Measurements from ENCODE around the gene BPNT1. TPM values are rescaled to one million over a fixed set of nuclear protein-coding genes. Genes with fewer than 3 reads are reported as not detected.
"Not testable (repeated sequence)": the region's sequence is repeated elsewhere in the genome, so short reads cannot be mapped to it uniquely, and the experiment has no call there.

BPNT1 gene
- total RNA-seq, 1 donor from 2014 or later = 17.5 TPM

GRCh38 chr1:220119043-220119512, 29.5 kb upstream of the BPNT1 start:
- no peaks in the 10 kb centered on the region for H3K27me3 Mint-ChIP-seq (ENCODE audit: unreplicated experiment)
- no peaks in the 10 kb centered on the region for H3K9me3 Mint-ChIP-seq (ENCODE audit: unreplicated experiment)
- peaks cover 6% of the 10 kb centered on the region for H3K36me3 Mint-ChIP-seq (ENCODE audit: low read depth, unreplicated experiment)
- no peak overlapping the region for H3K27ac Mint-ChIP-seq (ENCODE audit: unreplicated experiment)
- DNase-seq (ENCODE audit: low spot score) = no peak
- H3K4me3 Mint-ChIP-seq (ENCODE audit: unreplicated experiment) = no peak overlapping the region
- H3K4me1 Mint-ChIP-seq (ENCODE audit: unreplicated experiment) = no peaks in the 10 kb centered on the region
- no peak for TF ChIP-seq CTCF (IDR thresholded peaks at IDR 0.05; ENCODE audit: unreplicated experiment)

GRCh38 chr1:220113136-220113695, 23.6 kb upstream of the BPNT1 start:
- Mint-ChIP-seq H3K9me3 (ENCODE audit: unreplicated experiment) (no peaks in the 10 kb centered on the region), H3K36me3 (ENCODE audit: low read depth, unreplicated experiment) (peaks cover 15% of the 10 kb centered on the region), H3K4me1 (ENCODE audit: unreplicated experiment) (no peaks in the 10 kb centered on the region), H3K4me3 (ENCODE audit: unreplicated experiment) (no peak overlapping the region), H3K27ac (ENCODE audit: unreplicated experiment) (no peak overlapping the region), H3K27me3 (ENCODE audit: unreplicated experiment) (no peaks in the 10 kb centered on the region)
- DNase-seq (ENCODE audit: low spot score) = no peak
- TF ChIP-seq CTCF (IDR thresholded peaks at IDR 0.05; ENCODE audit: unreplicated experiment) = peak; percentile 72

GRCh38 chr1:220112600-220112999, 23.0 kb upstream of the BPNT1 start:
- H3K9me3 Mint-ChIP-seq (ENCODE audit: unreplicated experiment); H3K27me3 Mint-ChIP-seq (ENCODE audit: unreplicated experiment); H3K4me3 Mint-ChIP-seq (ENCODE audit: unreplicated experiment); DNase-seq (ENCODE audit: low spot score); H3K27ac Mint-ChIP-seq (ENCODE audit: unreplicated experiment); H3K4me1 Mint-ChIP-seq (ENCODE audit: unreplicated experiment): not testable (repeated sequence)
- H3K36me3 Mint-ChIP-seq (ENCODE audit: low read depth, unreplicated experiment) = peaks cover 15% of the 10 kb centered on the region

- not testable (repeated sequence) for H3K9me3 Mint-ChIP-seq (ENCODE audit: unreplicated experiment); H3K4me3 Mint-ChIP-seq (ENCODE audit: unreplicated experiment); H3K4me1 Mint-ChIP-seq (ENCODE audit: unreplicated experiment); H3K27ac Mint-ChIP-seq (ENCODE audit: unreplicated experiment); DNase-seq (ENCODE audit: low spot score); H3K27me3 Mint-ChIP-seq (ENCODE audit: unreplicated experiment)
- peaks cover 13% of the 10 kb centered on the region for H3K36me3 Mint-ChIP-seq (ENCODE audit: low read depth, unreplicated experiment)
Observed at GRCh38 chr1:220110473-220110872, 20.9 kb upstream of the BPNT1 start.

DNA sequence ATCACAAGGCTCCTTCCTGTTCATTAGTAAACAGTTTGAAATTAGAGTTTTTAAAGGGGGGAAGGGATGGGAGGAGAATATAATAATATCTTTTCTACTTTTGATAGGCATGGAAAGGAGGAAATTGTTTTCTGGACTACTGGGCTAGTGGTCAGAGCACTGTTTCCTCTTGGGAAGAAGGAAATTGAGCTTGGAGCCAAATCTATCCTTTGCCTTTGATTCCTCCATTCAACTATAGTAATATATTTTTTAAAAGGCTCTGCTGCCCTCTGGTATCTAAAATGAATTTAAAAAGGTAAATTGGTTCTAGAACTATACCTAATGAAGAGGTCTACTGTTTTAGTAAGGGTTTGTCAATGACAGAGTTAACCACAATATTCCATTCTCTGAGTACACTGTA, 10.2 kb upstream of the BPNT1 start:
- Mint-ChIP-seq H3K4me1 (ENCODE audit: unreplicated experiment) (peaks cover 4% of the 10 kb centered on the region), H3K9me3 (ENCODE audit: unreplicated experiment) (no peaks in the 10 kb centered on the region), H3K27me3 (ENCODE audit: unreplicated experiment) (peaks cover 2% of the 10 kb centered on the region), H3K27ac (ENCODE audit: unreplicated experiment) (peak overlapping the region; percentile 27), H3K36me3 (ENCODE audit: low read depth, unreplicated experiment) (peaks cover 12% of the 10 kb centered on the region), H3K4me3 (ENCODE audit: unreplicated experiment) (no peak overlapping the region)
- no peak for DNase-seq (ENCODE audit: low spot score)
- TF ChIP-seq CTCF (IDR thresholded peaks at IDR 0.05; ENCODE audit: unreplicated experiment) = no peak

DNA sequence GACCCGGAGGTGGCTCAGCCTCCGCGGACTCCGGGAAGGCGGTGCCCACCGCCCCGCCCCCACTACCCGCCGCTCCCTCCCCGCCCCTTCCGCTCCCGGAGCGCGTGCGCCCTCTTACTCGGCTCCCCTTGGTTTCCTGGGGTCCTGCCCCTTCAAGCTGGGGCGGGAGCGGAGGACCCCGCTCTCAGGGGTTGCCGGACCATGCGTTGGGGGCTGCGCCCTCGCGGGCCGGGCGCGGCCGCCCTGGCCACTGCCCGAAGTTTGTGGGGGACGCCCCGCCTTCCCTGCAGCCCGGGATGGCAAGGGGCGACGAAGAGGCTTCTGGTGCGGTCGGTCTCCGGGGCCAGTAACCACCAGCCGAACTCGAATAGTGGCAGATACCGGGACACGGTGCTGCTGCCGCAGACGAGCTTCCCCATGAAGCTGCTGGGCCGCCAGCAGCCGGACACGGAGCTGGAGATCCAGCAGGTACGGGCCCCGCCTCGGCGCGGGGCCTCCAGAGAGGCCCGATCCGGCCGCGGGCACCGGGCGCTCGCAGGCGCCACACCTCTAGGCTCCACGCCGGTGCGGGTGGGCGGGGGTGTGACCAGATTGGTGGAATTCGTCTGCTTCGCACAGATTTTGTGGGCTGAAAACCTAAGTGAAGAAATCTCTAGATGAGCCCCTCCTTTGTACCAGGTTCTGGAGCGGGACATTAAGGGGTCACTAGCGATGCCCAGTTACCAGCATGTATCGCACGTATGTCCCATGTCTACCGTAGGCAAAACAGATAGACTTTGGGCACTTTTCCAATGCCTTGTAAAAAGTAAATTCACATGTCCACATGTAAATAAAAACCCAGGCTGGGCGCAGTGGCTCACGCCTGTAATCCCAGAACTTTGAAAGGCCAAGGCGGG, 4.7 kb upstream of the BPNT1 start, which contains the start of gene IARS2:
TSS of gene IARS2 (plus strand) at position 117 of the 896 bp plus-strand sequence. CDS start at position 202, 85 bp downstream.
- Mint-ChIP-seq H3K9me3 (ENCODE audit: unreplicated experiment) (no peaks in the 10 kb centered on the region), H3K27ac (ENCODE audit: unreplicated experiment) (no peak within 1 kb of the TSS), H3K27me3 (ENCODE audit: unreplicated experiment) (peaks cover 4% of the 10 kb centered on the region), H3K36me3 (ENCODE audit: low read depth, unreplicated experiment) (peaks cover 5% of the 10 kb centered on the region), H3K4me1 (ENCODE audit: unreplicated experiment) (peaks cover 3% of the 10 kb centered on the region), H3K4me3 (ENCODE audit: unreplicated experiment) (peak within 1 kb of the TSS; percentile 83)
- DNase-seq (ENCODE audit: low spot score) = peak; percentile 85
- no peak for TF ChIP-seq CTCF (IDR thresholded peaks at IDR 0.05; ENCODE audit: unreplicated experiment)
